H9 (cell line): ENCODE results near the gene MYO15A. TPM values are rescaled to one million over a fixed set of nuclear protein-coding genes. Genes with fewer than 3 reads are reported as not detected.

Source experiments
- DNase-seq: peaks from one replicate; pipeline ENCODE4 v3.0.0-alpha.2; 2017
- H2AFZ ChIP-seq: one replicate; pipeline ENCODE4 v1.6.1; 2013; ENCODE audit warnings: mild to moderate bottlenecking, low read length, control low read depth, moderate library complexity
- H2AK5ac ChIP-seq: 2 replicates; pipeline ENCODE4 v1.6.1; 2013; ENCODE audit warnings: low read length, control low read depth, mixed read lengths; ENCODE audit not compliant: insufficient read length
- H2BK120ac ChIP-seq: one replicate; pipeline ENCODE4 v1.6.1; 2013; ENCODE audit warnings: low read depth, mild to moderate bottlenecking, low read length, control low read depth, inconsistent platforms; ENCODE audit not compliant: poor library complexity, severe bottlenecking
- H2BK12ac ChIP-seq: 2 replicates; pipeline ENCODE4 v1.6.1; 2013; ENCODE audit warnings: low read length, control low read depth, mixed read lengths, low read depth; ENCODE audit not compliant: insufficient read length
- H2BK15ac ChIP-seq: 2 replicates; pipeline ENCODE4 v1.6.1; 2013; ENCODE audit warnings: low read depth, low read length, control low read depth
- H2BK20ac ChIP-seq: one replicate; pipeline ENCODE4 v1.6.1; 2013; ENCODE audit warnings: low read depth, mild to moderate bottlenecking, low read length, control low read depth, inconsistent platforms; ENCODE audit not compliant: poor library complexity, severe bottlenecking
- H2BK5ac ChIP-seq: 2 replicates; pipeline ENCODE4 v1.6.1; 2013; ENCODE audit warnings: low read length, control low read depth, mixed read lengths; ENCODE audit not compliant: insufficient read length
- H3K14ac ChIP-seq: 2 replicates; pipeline ENCODE4 v1.6.1; 2013; ENCODE audit warnings: low read length, control low read depth; ENCODE audit not compliant: insufficient read depth
- H3K18ac ChIP-seq: 2 replicates; pipeline ENCODE4 v1.6.1; 2013; ENCODE audit warnings: low read depth, mild to moderate bottlenecking, mixed read lengths, low read length, control low read depth; ENCODE audit not compliant: insufficient read length
- H3K23ac ChIP-seq: 2 replicates; pipeline ENCODE4 v1.6.1; 2013; ENCODE audit warnings: low read length, control low read depth, mixed read lengths, low read depth; ENCODE audit not compliant: insufficient read length
- H3K23me2 ChIP-seq: 2 replicates; pipeline ENCODE4 v1.6.1; 2013; ENCODE audit warnings: low read depth, mild to moderate bottlenecking, mixed read lengths, low read length, control low read depth; ENCODE audit not compliant: insufficient read length, poor library complexity, severe bottlenecking
- H3K27ac ChIP-seq: 2 replicates; pipeline ENCODE4 v1.5.1; 2013; ENCODE audit warnings: low read length, control low read depth, mixed read lengths, low read depth; ENCODE audit not compliant: insufficient read length
- H3K27me3 ChIP-seq: 2 replicates; pipeline ENCODE4 v1.6.1; 2013; ENCODE audit warnings: low read length, control low read depth, inconsistent platforms; ENCODE audit not compliant: insufficient read depth
- H3K4ac ChIP-seq: 2 replicates; pipeline ENCODE4 v1.6.1; 2013; ENCODE audit warnings: low read depth, mild to moderate bottlenecking, control low read depth, inconsistent platforms, low read length, moderate library complexity
- H3K4me1 ChIP-seq: 2 replicates; pipeline ENCODE4 v1.6.1; 2013; ENCODE audit warnings: low read length, control low read depth, inconsistent platforms; ENCODE audit not compliant: insufficient read depth
- H3K4me2 ChIP-seq: 2 replicates; pipeline ENCODE4 v1.6.1; 2013; ENCODE audit warnings: low read length, control low read depth, mixed read lengths; ENCODE audit not compliant: insufficient read length, insufficient read depth
- H3K56ac ChIP-seq: 2 replicates; pipeline ENCODE4 v1.6.1; 2013; ENCODE audit warnings: low read depth, mild to moderate bottlenecking, mixed read lengths, low read length, control low read depth; ENCODE audit not compliant: insufficient read length
- H3K79me1 ChIP-seq: 2 replicates; pipeline ENCODE4 v1.6.1; 2013; ENCODE audit warnings: low read depth, mild to moderate bottlenecking, moderate library complexity, low read length, control low read depth, inconsistent platforms; ENCODE audit not compliant: insufficient read depth, poor library complexity, severe bottlenecking
- H3K79me2 ChIP-seq: 2 replicates; pipeline ENCODE4 v1.6.1; 2013; ENCODE audit warnings: low read length, control low read depth, inconsistent platforms; ENCODE audit not compliant: insufficient read depth
- H3K9ac ChIP-seq: 2 replicates; pipeline ENCODE4 v1.6.1; 2013; ENCODE audit warnings: low read length, control low read depth, mixed read lengths; ENCODE audit not compliant: insufficient read length; ENCODE audit errors: extremely low read depth
- H3K9me3 ChIP-seq: one replicate; pipeline ENCODE4 v1.6.1; 2013; ENCODE audit warnings: low read depth, low read length, inconsistent platforms; ENCODE audit not compliant: control insufficient read depth
- H3T11ph ChIP-seq: one replicate; pipeline ENCODE4 v1.6.1; 2013; ENCODE audit warnings: mild to moderate bottlenecking, low read length, control low read depth, inconsistent platforms
- H4K20me1 ChIP-seq: one replicate; pipeline ENCODE4 v1.6.1; 2013; ENCODE audit not compliant: control insufficient read depth, insufficient read length, insufficient read depth
- H4K5ac ChIP-seq: 2 replicates; pipeline ENCODE4 v1.6.1; 2013; ENCODE audit warnings: low read depth, mild to moderate bottlenecking, mixed read lengths, low read length, control low read depth; ENCODE audit not compliant: insufficient read length
- H4K8ac ChIP-seq: replicated peaks from 2 replicates; pipeline ENCODE4 v1.6.1; 2013; ENCODE audit warnings: low read length, control low read depth, mixed read lengths, low read depth; ENCODE audit not compliant: insufficient read length
- H4K91ac ChIP-seq: 2 replicates; pipeline ENCODE4 v1.6.1; 2013; ENCODE audit warnings: low read depth, mild to moderate bottlenecking, moderate library complexity, mixed read lengths, low read length, control low read depth; ENCODE audit not compliant: insufficient read length
- H3K27ac Mint-ChIP-seq, 3 experiments: 2 replicates in 2 of 3; 3 replicates in 1 of 3; pipeline ENCODE4 v1.8.0; 2020 to 2021; ENCODE audit warnings: mixed read lengths in 3 of 3, mild to moderate bottlenecking in 1 of 3, moderate library complexity in 1 of 3
- H3K27me3 Mint-ChIP-seq: 2 replicates; pipeline ENCODE4 v1.8.0; 2021; ENCODE audit warnings: low read depth, mild to moderate bottlenecking, moderate library complexity, mixed read lengths
- H3K36me3 Mint-ChIP-seq, 3 experiments: 2 replicates in 2 of 3; 3 replicates in 1 of 3; pipeline ENCODE4 v1.8.0; 2020 to 2021; ENCODE audit warnings: low read depth in 3 of 3, mixed read lengths in 3 of 3; ENCODE audit not compliant: insufficient read depth in 1 of 3
- H3K4me1 Mint-ChIP-seq, 2 experiments: 2 replicates each; pipeline ENCODE4 v1.8.0; 2020; ENCODE audit warnings: mixed read lengths in 2 of 2
- H3K4me3 Mint-ChIP-seq, 2 experiments: 2 replicates in 1 of 2; 3 replicates in 1 of 2; pipeline ENCODE4 v1.8.0; 2020 to 2021; ENCODE audit warnings: mild to moderate bottlenecking in 2 of 2, mixed read lengths in 2 of 2, moderate library complexity in 1 of 2
- H3K9me3 Mint-ChIP-seq, 2 experiments: 2 replicates in 1 of 2; 3 replicates in 1 of 2; pipeline ENCODE4 v1.8.0; 2020; ENCODE audit warnings: mild to moderate bottlenecking in 2 of 2, mixed read lengths in 2 of 2, moderate library complexity in 1 of 2
- WGBS: extraction: QIAGEN DNeasy Blood & Tissue Kit; methylation state at CpG from one replicate; pipeline ENCODE4 v1.1.7; 2013; ENCODE audit warnings: missing lambda C conversion rate, low lambda C conversion rate, mixed read lengths; ENCODE audit not compliant: insufficient read length; ENCODE audit errors: extremely low coverage; 5-methylcytosine and 5-hydroxymethylcytosine counted together
- total RNA-seq: library from RNA; stranded (reverse); gene quantifications from 2 replicates; pipeline ENCODE4 v1.2.1, GENCODE V29; 2021
- TF ChIP-seq, protein P1 (sequence below): fragments of 200-600 bp; sonication (generic); conservative IDR thresholded peaks from 3 replicates; pipeline ENCODE4 v1.8.0; 2021; ENCODE audit warnings: antibody characterized with exemption, mild to moderate bottlenecking

MYO15A gene
- total RNA-seq, 1 experiment from 2014 or later: 2.5 TPM

DNA sequence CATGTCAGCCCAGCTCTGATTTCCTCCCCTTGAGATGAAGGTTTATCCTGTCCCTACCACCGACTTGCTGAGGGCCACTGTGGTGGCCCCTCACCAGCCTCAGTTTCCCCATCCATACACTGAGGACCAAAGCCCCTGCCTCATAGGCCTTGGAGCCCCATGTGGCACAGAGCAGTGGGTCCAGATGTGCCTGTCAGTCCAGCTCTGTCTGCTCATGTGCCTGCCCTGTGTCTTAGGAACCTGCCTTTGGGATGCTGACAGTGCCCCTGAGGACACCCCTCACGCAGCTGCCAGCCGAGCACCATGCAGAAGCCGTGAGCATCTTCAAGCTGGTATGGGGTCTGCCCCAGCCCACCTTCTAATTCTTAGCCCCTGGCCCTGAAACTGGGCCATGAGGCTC, 35.7 kb downstream of the MYO15A start:
- Histone ChIP-seq H4K91ac (no peak overlapping the region), H3T11ph (no peak overlapping the region), H2BK5ac (no peak overlapping the region), H3K9me3 (no peaks in the 10 kb centered on the region), H3K9ac (no peak overlapping the region), H2AFZ (no peak overlapping the region), H4K5ac (no peak overlapping the region), H3K18ac (no peak overlapping the region), H3K4me1 (peaks cover 3% of the 10 kb centered on the region; the same call in 1 of the 2 replicates), H3K23ac (no peak overlapping the region), H3K79me1 (no peaks in the 10 kb centered on the region), H4K8ac (no peak overlapping the region), H3K23me2 (no peaks in the 10 kb centered on the region), H2BK15ac (no peak overlapping the region), H2AK5ac (no peak overlapping the region), H3K56ac (no peak overlapping the region), H4K20me1 (no peaks in the 10 kb centered on the region), H3K4me2 (no peak overlapping the region), H2BK20ac (no peak overlapping the region), H3K14ac (no peak overlapping the region), H3K79me2 (no peaks in the 10 kb centered on the region), H3K27me3 (no peaks in the 10 kb centered on the region), H2BK120ac (no peak overlapping the region), H3K27ac (no peak overlapping the region), H3K4ac (no peak overlapping the region), H2BK12ac (no peak overlapping the region)
- Mint-ChIP-seq H3K27ac (no peak overlapping the region; a peak in 1 of 7 replicates), H3K4me3 (no peak overlapping the region), H3K27me3 (peaks cover 10% of the 10 kb centered on the region), H3K36me3 (no peaks in the 10 kb centered on the region), H3K4me1 (peaks cover 9 to 22% of the 10 kb centered on the region in 2 experiments), H3K9me3 (no peaks in the 10 kb centered on the region)
- DNase-seq: no peak
- WGBS: no CpG with 5 or more reads among the region's 4 CpGs
- TF ChIP-seq, protein P1, sequence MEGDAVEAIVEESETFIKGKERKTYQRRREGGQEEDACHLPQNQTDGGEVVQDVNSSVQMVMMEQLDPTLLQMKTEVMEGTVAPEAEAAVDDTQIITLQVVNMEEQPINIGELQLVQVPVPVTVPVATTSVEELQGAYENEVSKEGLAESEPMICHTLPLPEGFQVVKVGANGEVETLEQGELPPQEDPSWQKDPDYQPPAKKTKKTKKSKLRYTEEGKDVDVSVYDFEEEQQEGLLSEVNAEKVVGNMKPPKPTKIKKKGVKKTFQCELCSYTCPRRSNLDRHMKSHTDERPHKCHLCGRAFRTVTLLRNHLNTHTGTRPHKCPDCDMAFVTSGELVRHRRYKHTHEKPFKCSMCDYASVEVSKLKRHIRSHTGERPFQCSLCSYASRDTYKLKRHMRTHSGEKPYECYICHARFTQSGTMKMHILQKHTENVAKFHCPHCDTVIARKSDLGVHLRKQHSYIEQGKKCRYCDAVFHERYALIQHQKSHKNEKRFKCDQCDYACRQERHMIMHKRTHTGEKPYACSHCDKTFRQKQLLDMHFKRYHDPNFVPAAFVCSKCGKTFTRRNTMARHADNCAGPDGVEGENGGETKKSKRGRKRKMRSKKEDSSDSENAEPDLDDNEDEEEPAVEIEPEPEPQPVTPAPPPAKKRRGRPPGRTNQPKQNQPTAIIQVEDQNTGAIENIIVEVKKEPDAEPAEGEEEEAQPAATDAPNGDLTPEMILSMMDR: no peak
